Right ventricle myocardium inferior (tissue), 1 donor: ENCODE data around the gene TBC1D2B. TPM values are rescaled to one million over a fixed set of nuclear protein-coding genes. Genes with fewer than 3 reads are reported as not detected.
"Not testable (repeated sequence)": the region's sequence is repeated elsewhere in the genome, so short reads cannot be mapped to it uniquely, and the experiment has no call there.

Experiments used
- ATAC-seq: fragments of 200-7000 bp; cut with Tn5 transposase; one replicate; pipeline ENCODE4 v1.9.1; 2020; ENCODE audit warnings: mild to moderate bottlenecking, moderate library complexity
- DNase-seq: peaks from one replicate; pipeline ENCODE4 v3.0.0; 2021; ENCODE audit errors: missing footprints
- intact Hi-C: fragments of 100-400 bp; cut with DNase I; formaldehyde crosslinking; loops from one replicate; pipeline ENCODE4 v1.11.0; 2022
- total RNA-seq: library from RNA; stranded (reverse); fragmentation: NEBNext Ultra II Directional; extraction: Animal tissue kit (Norgen Biotek cat#: 25700); gene quantifications from one replicate; pipeline ENCODE4 v1.2.1, GENCODE V29; 2021
- donor health status: DM: no; HTN: yes; CAD: no; lungs with severe emphysema.

The TBC1D2B gene
- total RNA-seq, 1 donor from 2014 or later: 12.2 TPM

GRCh38 chr15:77959432-77959879 is 118.1 kb downstream of the TBC1D2B start:
- intact Hi-C loops: loop anchor here (1.0 to 5.0 kb wide), 3 partner anchors 149 to 463 kb away; no protein-coding TSS in a partner anchor
- peak; percentile 92 for DNase-seq
- peak; percentile 98 for ATAC-seq

GRCh38 chr15:77958716-77959431 is 118.6 kb downstream of the TBC1D2B start:
- not testable (repeated sequence) for DNase-seq, ATAC-seq
- intact Hi-C loops: loop anchor here (1.0 to 5.0 kb wide), 3 partner anchors 149 to 463 kb away; no protein-coding TSS in a partner anchor

DNA sequence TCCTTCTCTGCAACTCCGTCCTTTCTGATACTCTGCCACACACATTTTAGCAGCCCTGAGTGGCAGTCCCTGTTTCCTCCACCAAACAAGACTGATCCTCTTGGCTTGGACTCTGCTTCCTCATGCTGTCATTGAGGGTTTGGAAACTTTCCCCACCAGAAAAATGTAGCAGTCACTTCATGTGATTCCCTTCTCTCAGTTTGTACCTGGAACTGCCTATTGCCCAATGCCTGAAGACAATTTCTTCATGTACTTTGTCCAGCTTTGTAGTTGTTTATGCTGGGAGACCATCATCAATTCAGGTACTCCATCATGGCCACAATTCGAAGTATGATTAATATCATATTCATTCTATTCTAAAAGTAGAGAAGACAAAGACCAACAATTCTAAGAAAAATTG is 119.5 kb downstream of the TBC1D2B start:
- intact Hi-C loops: loop anchor here (5.0 kb wide), 2 partner anchors 284 to 464 kb away; no protein-coding TSS in a partner anchor
- not testable (repeated sequence) for ATAC-seq, DNase-seq

DNA sequence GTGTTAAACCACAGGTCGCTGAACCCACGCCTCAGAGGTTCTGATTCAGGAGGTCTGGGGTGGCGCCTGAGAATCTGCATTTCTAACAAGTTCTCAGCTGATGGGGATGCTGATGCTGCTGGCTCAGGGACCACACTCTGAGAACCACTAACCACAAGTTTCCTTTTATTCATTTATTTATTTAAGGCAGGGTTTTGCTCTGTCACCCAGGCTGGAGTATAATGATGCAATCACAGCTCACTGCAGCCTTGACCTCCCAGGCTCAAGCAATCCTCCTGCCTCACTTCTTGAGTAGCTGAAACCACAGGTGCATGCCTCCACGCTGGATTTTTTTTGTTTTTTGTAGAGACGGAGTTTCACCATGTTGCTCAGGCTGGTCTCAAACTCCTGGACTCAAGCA is 123.6 kb downstream of the TBC1D2B start:
- intact Hi-C loops: not testable (repeated sequence)

DNA sequence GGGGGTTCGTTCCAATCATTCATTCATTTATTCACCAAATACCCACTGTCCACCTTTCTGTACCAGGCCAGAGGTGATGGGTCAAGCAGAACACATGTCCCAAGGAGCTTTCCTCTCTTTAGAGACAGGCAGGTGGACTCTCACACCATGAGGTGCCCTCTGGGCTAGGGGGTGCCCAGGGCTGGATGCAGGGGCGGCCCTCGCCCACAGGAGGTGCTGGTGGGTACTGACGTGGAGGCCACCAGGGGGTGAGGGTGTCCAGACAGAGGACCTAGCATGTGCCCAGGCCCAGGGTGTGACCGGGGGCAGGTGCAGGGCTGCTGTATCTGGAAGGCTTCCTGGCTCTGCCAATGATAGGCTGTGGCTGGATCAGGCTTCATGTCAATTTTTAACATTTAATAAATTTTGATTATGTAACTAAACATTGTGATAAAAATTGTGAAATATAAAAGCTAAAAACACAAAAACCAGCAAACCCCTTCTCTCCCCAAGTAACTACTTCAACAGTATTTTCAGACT is 124.5 kb downstream of the TBC1D2B start:
- DNase-seq, ATAC-seq, intact Hi-C loops: not testable (repeated sequence)

More for the DNA sequence above, 123.6 kb downstream of the TBC1D2B start:
- DNase-seq, ATAC-seq: not testable (repeated sequence)

- DNase-seq, intact Hi-C loops, ATAC-seq: not testable (repeated sequence)
These were observed 126.3 kb downstream of the TBC1D2B start for GRCh38 chr15:77951105-77951786.

DNA sequence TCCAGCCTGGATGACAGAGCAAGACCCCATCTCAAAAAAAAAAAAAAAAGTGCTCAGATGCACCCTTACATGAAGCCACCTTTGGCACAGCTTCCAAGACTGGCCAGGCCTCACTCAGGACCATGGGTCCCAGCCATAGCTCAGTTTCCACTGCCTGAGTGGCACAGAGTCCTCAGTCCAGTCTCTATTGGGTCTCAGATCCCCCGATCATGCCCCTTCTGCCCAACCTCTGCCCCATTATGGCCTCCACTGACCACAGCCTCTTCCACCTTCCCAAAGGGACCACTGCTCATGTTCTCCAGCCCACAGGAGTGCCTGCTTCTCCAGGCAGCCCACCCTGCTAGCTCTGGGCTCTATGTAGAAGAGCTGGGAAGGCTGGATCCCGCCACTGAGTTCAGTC is 127.0 kb downstream of the TBC1D2B start:
- ATAC-seq, intact Hi-C loops, DNase-seq: not testable (repeated sequence)

DNA sequence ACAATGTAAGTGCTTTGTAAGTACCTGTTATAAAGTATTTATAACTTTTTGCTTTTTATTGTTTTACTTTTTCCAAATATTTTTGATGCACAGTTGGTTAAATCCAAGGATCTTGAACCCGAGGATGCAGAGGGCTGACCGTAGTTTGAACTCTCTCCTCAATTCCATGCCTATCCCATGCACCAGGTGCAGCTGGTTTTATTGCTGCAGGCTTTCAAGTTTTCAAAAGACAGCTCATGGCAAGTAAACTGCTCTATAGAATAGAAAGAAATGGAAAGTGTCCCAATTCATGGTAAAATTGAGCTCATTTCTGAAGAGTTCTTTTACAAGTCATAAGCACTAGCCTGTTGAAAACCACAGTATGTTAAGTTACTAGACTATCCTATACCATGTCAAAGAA is 131.9 kb downstream of the TBC1D2B start:
- ATAC-seq: no peak
- DNase-seq: no peak
- intact Hi-C loops: no loop called here

Other genes starting within 250 kb of the TBC1D2B start
- not detected for gene SH2D7, start 14.8 kb upstream of the TBC1D2B start, total RNA-seq
- 21.2 TPM for gene CIB2, start 53.7 kb upstream of the TBC1D2B start, total RNA-seq
- gene IDH3A, start 71.7 kb upstream of the TBC1D2B start, total RNA-seq: 425 TPM
- gene ACSBG1, start 156.9 kb upstream of the TBC1D2B start, total RNA-seq: 0.14 TPM
- 125 TPM for gene DNAJA4, start 186.9 kb upstream of the TBC1D2B start, total RNA-seq
- gene SKIC8, start 221.9 kb upstream of the TBC1D2B start, total RNA-seq: 30.0 TPM